SIG-M5 treated with dmso at 0.1 percent for 504 hours (cell line): ENCODE data around the gene KCNK7.
"Not testable (repeated sequence)": the region's sequence is repeated elsewhere in the genome, so short reads cannot be mapped to it uniquely, and the experiment has no call there.

ENCODE experiments used
- DNase-seq: peaks from one replicate; lab custom pipeline; 2025; ENCODE audit not compliant: unreplicated experiment; lab: John Stamatoyannopoulos, UW

The KCNK7 gene, protein sequence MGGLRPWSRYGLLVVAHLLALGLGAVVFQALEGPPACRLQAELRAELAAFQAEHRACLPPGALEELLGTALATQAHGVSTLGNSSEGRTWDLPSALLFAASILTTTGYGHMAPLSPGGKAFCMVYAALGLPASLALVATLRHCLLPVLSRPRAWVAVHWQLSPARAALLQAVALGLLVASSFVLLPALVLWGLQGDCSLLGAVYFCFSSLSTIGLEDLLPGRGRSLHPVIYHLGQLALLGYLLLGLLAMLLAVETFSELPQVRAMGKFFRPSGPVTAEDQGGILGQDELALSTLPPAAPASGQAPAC

DNA sequence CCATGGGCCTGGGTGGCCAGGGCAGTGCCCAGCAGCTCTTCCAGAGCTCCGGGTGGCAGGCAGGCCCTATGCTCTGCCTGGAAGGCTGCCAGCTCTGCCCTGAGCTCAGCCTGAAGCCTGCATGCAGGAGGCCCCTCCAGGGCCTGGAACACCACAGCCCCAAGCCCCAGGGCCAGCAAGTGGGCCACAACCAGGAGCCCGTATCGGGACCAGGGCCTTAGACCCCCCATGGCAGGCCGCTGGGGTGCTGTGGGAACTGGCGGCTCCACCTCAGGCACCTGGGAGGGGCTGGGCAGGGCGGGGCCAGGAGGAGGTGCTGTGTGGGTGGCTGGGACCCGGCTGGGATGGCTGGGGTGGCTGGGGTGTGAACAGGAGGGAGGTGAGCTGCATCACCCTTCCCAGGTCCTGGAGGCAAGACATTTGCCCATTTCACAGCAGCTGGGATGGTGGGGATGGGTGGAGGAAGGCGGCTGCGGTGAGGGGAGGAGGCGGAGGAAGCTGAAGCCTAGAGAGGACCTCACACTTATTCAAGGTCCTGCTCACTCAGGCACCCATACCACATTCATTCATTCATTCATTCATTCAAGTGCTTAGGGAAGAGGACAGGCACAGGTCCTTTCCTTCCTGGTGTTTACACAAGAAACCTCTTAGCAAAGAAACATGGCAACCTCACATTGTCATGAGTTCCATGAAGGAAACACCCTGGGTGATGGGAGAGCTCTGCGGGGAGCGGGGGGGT lies at the start of gene KCNK7:
Gene KCNK7 (minus strand): TSS at position 258 of the 739 bp plus-strand sequence. CDS start 28 bp downstream, at position 230.
- no peak for DNase-seq

DNA sequence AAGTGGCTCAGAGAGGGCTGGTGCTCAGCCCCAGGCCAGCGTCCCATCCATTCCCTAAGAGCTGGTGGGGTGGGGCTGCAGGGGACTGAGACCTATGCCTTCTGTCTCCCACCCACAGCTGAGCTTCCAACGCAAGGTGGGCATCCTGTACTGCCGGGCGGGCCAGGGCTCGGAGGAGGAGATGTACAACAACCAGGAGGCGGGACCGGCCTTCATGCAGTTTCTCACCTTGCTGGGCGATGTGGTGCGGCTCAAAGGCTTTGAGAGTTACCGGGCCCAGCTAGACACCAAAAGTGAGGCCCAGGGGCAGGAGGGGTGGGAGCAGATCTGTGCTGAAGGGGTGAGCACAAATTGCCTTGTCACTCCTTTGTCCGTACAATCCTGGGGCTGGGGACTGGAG lies 49.2 kb upstream of the KCNK7 start:
- no peak for DNase-seq

DNA sequence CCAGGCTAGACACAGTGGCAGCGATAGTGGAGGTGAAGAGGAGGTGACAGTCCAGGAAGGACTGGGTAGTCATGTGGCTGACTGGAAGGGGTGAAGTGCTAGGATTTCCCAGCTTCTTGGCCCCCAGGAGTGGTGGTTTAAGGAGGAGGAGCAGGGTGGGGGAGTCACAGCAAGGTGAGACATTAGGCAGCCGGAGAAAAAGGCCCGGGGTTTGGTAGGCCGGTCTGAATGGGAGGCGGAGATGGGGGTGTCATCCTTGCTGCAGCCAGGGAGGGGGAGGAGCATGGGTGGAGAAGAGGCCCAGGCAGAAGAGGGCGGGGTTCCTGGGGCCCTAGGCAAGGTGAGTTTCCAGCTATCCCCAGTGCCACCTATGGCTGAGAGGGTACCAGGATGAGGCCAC lies 48.4 kb upstream of the KCNK7 start:
- DNase-seq: no peak

DNA sequence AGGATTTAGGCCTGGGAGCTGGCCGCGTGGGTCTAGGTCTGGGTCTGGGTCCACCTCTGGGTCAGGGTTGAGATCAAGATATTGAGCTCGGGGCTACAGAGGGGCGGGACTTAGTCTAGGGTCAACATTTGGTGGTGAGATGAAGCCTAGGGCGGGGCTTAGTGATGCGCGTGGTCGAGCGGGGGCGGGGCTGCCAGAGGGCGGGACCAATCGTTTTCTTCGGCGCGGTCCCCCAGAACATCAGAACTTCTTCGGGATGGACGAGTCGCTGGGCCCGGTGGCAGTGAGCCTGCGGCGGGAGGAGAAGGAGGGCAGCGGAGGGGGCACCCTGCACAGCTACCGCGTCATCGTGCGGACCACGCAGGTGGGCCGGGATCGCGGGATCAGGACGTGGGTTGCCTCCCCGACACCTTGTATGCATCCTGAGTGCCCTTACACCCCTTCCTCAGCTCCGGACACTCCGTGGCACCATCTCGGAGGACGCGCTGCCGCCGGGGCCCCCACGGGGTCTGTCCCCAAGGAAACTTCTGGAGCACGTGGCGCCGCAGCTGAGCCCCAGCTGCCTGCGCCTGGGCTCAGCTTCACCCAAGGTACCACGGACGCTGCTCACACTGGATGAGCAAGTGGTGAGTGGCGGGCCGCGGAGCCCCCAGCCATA lies 46.5 kb upstream of the KCNK7 start:
- no peak for DNase-seq

DNA sequence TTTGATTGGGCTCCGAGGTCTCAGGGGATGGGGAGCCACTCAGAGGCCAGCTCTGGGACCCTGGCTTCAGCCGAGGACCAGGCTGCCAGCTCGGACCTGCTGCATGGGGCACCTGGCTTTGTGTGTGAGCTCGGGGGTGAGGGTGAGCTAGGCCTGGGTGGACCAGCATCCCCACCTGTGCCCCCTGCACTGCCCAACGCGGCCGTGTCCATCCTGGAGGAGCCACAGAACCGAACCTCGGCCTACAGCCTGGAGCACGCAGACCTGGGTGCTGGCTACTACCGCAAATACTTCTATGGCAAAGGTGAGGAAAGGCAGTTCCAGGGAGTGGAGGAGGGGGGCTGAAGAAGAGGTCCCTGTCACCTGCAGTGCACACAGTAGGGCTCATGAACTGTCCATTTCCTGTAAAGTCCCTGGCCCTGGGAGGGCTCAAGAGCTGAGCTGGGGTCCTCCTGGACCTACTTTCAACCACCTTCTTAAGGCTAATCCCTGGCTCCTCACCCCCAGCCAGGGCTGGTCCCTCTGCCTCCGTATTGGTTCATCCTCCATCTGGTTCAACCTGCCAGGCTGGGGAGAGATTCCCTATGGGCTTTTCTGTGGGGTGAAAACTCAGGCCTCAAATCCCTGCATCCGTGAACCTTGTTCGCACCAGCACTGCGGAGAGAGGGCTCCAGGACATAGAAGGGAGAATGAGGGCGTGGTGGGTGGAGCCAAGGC lies 45.9 kb upstream of the KCNK7 start:
- DNase-seq: no peak

DNA sequence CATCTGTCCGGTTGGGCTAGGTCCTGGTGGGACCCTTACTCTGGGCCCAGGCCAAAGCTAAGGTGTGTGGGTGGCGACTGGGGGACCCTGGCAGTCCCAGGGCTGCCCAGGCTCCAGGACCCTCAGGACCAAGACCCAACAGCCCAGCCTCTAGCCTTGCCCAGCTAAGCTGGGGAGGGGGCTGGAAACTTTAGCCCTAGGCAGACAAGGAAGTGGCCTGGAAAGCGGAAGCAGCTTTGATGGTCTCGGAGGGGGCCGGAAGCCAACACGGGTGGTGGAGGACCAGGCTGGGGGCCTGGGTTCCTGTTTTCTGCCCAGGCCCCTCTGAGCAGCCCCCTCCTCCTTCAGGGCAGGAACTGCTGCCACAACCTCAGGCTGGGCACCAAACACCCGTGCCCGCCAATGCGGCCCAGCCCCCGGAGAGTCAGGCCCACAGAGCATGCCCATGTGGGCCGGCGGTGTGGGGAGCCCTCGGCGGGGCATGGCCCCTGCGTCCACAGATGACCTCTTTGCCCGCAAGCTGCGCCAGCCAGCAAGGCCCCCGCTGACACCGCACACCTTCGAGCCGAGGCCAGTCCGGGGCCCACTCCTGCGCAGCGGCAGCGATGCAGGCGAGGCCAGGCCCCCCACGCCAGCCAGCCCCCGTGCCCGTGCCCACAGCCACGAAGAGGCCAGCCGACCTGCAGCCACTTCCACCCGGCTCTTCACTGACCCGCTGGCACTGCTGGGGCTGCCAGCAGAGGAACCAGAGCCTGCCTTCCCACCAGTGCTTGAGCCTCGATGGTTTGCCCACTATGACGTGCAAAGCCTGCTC lies 45.1 kb upstream of the KCNK7 start:
- DNase-seq: no peak

DNA sequence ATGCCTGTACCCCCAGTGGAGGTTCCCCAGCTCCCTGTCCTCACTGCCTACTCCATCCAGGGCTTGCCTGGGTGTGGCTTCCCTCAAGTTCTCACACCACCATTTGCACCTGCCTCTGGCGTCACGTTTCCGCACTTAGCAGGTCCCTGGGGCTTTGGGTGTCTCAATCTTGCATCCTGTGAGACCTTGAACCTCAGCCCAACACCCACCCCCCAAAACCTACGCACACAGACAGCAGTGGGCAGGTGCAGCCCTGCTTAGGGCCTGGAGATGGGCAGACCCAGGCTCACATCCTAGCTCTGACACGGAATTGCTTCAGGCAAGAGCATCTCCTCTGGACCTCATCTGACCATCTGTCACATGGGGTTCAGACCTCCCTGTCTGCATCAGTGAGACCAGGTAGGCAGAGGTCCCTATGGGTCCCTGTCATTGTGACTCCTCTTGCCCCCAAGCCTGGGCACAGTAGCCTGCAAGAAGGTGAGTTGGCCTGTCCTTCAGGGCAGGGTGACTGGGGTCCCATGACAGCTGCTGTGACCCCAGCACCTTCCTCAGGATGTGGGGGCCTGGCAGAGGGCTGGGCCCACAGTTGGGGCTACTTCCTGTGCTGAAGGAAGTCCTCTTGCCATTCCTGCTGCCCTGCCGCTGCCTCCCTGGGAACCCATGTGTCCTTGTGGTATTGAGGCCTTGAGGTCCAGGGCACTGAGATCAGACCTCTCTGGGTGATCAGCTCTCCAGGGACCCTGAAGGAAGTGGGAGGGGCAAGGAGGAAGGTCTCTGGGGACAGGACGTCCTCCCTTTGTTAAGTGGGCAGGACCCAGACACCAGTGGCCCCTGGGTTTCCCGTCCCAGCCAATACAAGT lies 44.3 kb upstream of the KCNK7 start:
- no peak for DNase-seq

DNA sequence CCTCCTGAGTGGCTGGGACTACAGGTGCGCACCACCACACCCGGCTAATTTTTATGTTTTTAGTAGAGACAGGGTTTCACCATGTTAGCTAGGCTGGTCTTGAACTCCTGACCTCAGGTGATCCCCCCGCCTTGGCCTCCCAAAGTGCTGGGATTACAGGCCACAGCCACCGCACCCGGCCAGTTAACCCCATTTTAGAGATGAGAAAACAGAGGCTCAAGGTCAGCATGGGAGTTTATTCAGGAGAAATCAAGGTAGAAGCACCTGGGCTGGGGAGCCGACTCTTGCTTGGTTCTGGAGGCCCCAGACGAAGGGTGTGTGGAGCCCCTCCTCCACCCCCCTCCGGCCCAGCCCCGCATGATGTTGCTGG lies 43.6 kb upstream of the KCNK7 start:
- DNase-seq: not testable (repeated sequence)

DNA sequence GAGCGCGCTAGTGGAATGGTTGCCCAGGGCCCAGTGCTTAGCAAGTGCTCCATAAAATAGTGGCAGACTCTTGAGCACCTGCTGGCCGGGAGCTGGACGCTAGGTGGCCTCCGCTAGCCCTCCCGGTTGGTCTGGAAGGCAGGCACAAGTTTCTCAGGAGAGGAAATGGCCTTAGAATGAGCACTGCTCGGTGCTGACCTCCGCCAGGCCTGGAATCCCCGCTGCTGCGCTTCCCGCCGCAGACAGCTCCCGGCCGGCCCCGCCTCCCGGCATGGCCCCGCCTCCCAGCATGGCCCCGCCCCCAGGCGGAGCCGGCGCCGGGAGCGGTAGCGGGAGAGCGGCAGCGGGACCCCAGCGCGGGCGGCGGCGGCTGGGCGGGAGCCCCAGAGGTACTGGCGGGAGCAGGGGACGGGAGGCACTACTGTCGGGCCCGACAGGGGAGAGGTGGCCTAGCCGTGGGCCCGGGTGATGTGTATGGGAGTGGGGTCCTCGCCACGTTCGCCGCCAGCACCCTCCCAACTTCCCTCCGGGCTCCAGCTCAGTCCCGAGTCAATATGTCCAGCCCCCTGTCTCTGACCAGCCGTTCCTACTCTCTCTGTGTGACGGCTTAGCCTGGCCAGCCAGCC lies 42.3 kb upstream of the KCNK7 start, which contains the start of gene SIPA1:
Gene SIPA1 (plus strand): TSS at position 308 of the 626 bp plus-strand sequence. CDS start 2,821 bp downstream, outside the sequence.
- DNase-seq: peak; percentile 38

DNA sequence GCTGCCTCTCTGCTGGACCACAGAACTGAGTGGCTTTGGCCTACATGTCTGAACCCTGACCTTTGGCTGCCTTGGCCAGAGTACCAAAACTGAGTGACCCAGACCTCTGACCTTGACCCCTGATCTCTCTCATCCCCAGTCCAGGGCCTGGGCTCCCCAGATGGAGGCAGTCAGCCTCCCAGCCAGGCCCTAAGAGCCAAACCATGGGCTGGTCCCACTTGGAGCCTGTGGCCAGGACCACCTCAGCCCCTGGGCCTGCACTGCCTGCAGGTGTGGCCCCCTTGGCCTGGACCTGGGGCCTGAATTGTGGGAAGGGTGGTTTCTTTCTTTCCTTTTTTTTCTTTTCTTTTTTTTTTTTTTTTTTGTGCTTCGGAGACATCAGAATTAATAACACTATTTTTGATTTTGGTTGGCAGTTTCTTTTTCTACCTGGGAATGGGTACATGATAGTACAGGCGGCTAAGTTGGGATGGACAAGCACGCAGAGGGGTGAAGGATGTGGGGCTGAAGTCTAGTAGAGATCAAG lies 41.5 kb upstream of the KCNK7 start:
- DNase-seq: no peak

DNA sequence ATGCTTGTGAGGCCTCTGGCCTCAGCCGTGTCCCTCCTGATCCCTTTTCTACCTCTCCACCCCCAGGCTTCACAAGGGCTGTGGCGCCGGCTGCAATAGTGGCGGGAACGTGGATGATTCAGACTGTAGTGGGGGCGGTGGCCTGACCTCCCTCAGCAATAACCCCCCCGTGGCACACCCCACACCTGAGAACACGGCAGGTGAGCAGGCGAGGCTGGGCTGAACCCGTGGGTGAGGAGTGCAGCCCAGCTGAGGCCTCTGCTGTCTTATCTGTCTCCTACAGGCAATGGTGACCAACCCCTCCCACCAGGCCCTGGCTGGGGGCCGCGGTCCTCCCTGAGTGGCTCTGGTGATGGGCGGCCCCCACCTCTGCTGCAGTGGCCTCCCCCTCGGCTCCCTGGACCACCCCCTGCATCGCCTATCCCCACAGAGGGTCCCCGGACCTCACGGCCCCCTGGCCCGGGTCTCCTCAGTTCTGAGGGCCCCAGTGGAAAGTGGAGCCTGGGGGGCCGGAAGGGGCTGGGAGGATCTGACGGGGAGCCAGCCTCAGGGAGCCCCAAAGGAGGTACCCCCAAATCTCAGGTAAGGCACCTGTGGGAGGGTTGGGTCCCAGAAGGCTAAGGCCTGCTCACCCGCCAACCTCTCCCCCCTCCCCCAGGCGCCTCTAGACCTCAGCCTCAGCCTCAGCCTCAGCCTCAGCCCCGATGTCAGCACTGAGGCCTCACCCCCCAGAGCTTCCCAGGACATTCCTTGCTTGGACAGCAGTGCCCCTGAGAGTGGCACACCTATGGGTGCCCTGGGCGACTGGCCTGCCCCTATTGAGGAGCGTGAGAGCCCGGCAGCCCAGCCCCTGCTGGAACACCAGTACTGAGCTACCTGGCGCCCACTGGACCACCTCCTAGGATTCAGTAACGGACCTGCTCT lies 40.8 kb upstream of the KCNK7 start:
- no peak for DNase-seq

DNA sequence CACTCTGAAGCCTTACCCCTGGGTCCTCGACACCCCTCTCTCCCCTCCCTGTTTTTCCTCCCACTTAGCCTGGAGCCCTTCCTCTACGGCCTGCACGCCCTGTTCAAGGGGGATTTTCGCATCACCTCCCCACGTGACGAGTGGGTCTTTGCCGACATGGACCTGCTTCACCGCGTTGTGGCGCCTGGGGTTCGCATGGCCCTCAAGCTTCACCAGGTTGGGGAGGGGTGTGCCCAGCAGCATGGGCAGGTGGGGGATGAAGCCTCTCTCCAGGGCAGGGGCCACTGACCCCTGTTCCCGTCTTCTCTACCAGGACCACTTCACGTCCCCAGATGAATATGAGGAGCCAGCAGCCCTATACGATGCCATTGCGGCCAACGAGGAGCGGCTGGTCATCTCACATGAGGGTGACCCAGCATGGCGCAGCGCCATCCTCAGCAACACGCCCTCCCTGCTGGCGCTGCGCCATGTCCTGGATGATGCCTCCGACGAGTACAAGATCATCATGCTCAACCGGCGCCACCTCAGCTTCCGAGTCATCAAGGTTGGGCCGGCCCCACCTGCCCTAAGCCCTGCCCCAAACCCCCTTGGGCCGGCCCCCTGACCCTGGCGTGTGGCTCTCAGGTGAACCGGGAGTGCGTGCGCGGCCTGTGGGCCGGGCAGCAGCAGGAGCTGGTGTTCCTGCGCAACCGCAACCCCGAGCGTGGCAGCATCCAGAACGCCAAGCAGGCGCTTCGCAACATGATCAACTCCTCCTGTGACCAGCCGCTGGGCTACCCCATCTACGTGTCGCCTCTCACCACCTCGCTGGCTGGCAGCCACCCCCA lies 39.5 kb upstream of the KCNK7 start:
- no peak for DNase-seq

DNA sequence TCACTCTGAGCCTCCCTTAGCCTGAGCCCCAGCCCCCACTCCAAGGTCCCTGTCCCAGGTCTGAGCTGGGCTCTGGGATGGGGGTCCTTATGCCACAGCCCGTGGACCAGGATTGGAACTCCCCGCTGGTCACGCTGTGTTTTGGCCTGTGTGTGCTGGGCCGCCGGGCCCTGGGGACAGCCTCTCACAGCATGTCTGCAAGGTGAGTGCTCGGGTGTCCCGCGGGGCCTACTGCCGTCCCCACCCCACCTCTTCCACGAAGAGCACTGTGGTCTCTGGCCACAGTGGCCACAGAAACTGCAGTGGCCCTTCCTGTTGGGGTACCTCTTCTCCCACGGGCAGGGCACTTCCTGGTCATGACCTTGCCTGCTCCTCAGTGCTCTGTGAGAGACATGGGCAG lies 38.8 kb upstream of the KCNK7 start:
- DNase-seq: no peak

DNA sequence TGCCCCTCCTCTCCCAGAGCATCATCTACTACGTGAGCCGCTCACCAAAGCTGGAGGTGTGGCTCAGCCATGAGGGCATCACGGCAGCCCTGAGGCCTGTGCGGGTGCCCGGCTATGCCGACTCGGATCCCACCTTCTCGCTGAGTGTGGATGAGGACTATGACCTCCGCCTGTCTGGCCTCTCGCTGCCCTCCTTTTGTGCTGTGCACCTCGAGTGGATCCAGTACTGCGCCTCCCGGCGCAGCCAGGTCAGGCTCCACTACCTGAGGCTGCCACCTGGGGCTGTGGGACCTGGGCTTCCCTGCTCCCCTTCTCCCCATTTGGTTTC lies 38.5 kb upstream of the KCNK7 start:
- no peak for DNase-seq

DNA sequence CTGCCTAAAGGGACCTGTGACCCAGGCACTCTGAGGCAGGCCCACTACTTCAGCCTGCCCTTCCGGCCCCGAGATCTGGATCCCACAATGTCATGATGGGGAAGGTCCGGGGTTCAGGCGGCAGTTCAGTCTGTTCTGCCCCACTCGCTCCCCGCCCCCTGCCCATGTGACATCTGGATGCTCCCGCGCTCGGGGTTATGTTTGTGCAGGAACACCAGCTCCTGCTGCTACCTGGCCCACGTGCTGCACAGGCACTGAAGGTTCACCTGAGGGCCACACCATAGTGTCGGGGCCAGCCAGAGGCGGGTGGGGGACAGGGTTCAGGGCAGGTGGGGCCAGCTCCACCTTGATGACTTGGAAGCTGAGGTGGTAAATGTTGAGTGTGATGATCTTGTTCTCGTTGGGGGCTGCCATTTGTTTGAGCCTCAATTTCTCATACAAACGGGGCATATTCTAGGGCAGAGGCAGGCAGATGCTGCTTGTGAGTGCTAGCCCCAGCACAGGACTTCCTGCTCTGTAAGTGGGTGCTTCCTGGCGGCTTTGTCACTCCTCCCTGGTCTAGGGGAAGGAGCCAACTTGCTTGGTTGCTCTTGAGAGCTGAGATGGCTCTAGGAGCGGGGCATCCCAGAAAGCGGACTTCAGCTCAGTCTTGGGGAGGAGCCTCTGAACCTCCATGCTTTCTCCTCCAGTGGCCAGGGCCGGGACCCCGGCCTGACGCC lies 37.9 kb upstream of the KCNK7 start:
- no peak for DNase-seq

DNA sequence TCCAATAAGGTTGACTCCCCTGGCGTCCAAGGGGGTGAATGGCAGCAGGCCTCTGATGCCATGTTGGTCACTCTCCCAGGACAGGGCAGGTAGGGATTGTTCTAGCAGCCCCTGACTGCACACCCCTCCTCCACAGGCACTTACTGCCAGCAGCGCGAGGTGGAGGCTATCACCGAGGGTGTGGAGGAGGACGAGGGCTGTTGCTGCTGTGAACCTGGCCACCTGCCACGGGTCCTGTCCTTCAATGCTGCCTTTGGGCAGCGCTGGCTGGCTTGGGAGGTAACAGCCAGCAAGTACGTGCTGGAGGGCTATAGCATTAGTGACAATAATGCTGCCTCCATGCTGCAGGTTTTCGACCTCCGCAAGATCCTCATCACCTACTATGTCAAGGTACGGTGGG lies 34.6 kb upstream of the KCNK7 start:
- no peak for DNase-seq
